Left renal pelvis (tissue), 4 donors: Measurements from ENCODE around the gene BRK1. TPM values are rescaled to one million over a fixed set of nuclear protein-coding genes. Genes with fewer than 3 reads are reported as not detected.
"Not testable (repeated sequence)": the region's sequence is repeated elsewhere in the genome, so short reads cannot be mapped to it uniquely, and the experiment has no call there.

ENCODE experiments used
- DNase-seq, 4 donors: peaks; one replicate each; pipeline ENCODE4 v3.0.0-alpha.2; 2013; ENCODE audit warnings: low read depth in 4 of 4, low spot score in 3 of 4
- polyA plus RNA-seq, 4 donors: library from polyadenylated mRNA; unstranded; fragments of 120-200 nt; gene quantifications; one replicate each; pipeline ENCODE4 v1.2.1, GENCODE V29; 2013; ENCODE audit not compliant: insufficient read length in 4 of 4

BRK1 gene
- polyA plus RNA-seq, 4 donors, result 190 to 208 (median 200) TPM

DNA sequence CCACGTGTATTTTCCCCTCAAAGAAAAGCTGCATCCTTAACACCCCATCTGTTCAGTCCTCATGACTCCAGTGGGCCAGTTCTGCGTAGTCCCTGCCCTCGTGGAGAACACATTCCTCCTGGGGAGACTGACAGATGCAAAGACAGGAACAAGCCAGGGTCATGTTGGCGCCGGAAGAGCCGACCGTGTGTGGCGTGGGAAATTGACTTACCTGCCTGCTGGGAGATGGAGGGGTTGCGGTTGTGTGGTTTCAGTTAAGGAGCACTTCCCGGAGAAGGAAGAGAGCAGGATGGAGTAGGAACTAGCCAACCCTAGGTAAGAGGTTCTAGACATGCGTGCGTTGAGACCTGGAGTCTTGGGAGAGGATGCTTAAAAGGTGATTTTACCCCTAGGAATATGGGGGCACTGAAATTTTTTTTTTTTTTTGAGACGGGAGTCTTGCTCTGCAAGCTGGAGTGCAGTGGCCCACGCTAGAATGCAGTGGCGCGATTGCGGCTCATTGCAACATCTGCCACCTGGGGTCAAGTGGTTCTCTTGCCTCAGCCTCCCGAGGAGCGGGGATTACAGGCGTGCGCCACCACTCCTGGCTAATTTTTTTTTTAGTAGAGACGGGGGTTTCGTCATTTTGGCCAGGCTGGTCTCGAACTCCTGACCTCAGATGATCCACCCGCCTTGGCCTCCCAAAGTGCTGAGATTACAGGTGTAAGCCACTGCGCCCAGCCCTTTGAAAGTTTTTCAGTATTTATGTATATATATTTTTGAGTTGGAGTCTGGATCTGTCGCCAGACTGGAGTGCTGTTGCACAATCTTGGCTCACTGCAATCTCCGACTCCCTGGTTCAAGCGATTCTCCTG is 27.5 kb downstream of the BRK1 start:
- DNase-seq, result no peak

DNA sequence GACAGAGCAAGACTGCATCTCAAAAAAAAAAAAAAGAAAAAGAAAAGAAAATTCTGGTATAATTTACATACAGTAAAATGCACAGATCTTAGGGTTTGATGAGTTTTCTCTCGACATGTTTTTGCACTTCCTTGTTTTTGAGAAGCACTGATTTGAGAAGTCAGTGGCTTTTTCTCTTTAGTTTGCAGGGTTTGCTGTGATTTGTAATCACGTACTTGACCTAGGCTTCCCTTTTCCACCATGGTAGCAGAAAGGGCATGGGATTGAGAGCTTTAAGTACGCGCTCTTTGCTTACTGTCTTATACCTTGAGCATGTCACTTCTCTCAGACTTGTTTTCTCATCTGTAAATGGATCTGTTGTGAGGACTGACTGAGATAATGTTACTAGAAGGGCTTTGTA is 30.2 kb downstream of the BRK1 start:
- DNase-seq, result no peak

DNA sequence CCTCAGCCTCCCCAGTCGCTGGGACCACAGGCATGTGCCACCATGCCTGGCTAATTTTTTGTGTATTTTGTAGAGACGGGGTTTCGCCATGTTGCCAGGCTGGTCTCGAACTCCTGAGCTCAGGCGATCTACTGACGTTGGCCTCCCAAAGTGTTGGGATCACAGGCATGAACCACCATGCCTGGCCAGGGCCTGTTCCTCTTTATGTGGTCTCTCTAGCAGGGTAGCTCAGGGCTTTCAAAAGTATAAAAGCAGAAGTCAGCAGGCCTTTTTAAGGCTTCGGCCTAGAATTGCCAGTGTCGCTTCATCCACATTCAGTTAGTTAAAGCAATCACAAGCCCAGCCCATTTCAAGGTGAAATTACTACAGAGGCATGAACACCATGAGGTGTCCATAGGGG is 33.8 kb downstream of the BRK1 start:
- DNase-seq, result no peak

DNA sequence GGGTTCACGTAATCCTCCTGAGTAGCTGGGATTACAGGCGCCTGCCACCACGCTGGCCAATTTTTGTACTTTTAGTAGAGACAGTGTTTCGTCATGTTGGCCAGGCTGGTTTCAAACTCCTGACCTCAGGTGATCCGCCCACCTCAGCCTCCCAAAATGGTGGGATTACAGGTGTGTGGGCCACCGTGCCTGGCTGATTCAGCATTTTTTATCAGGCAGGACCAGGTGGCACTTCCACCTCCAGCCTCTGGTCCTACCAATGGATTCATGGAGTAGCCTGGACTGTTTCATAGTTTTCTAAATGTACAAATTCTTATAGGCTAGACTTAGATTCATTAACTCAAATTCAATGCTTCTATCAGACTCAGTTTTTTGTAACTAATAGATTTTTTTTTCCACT is 35.5 kb downstream of the BRK1 start:
- DNase-seq, result no peak

DNA sequence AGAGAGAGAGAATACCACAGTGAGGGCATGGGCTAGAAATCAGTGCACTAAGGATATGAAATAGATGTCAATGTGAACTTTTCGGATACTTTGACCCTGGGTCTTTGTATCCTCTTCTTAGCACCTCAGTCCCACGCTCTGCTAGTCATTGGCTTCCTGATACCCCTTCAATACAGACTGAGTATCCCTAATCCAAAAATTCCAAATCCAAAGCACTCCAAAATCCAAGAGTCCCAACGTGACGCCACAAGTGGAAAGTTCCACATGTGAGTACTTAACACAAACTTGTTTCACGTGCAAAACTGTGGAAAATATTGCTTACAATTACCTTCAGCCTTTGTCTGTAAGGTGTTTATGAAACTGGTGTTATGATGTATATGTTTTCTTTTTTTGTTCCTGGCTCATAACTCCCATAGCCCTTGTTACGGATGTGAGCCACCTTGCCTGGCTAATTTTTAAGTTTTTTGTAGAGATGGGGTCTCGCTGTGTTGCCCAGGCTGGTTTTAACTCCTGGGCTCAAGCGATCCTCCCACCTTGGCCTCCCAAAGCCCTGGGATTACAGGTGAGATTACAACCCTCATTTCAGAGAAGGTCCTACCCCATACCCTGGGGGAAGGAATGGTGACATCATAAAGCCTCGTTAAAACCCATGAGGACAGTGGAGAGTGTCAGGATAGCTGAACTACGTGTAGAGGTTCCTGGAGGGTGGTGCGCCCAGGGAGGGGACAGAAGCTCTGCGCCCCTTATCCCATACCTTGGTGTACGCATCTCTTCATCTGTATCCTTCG is 39.1 kb downstream of the BRK1 start:
- DNase-seq, result no peak

DNA sequence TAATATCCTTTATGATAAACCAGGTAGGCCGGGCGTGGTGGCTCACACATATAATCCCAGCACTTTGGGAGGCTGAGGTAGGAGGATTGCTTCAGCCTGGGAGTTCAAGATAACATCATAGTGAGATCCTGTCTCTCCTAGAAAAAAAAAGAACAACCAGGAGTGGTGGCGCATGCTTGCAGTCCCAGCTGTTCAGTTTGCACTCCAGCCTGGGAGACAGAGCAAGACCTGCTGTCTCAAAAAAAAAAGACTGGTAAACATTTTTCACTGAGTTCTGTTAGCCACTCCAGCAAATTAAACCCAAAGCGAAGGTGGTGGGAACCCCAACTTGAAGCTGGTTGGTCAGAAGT is 39.6 kb downstream of the BRK1 start:
- no peak for DNase-seq

DNA sequence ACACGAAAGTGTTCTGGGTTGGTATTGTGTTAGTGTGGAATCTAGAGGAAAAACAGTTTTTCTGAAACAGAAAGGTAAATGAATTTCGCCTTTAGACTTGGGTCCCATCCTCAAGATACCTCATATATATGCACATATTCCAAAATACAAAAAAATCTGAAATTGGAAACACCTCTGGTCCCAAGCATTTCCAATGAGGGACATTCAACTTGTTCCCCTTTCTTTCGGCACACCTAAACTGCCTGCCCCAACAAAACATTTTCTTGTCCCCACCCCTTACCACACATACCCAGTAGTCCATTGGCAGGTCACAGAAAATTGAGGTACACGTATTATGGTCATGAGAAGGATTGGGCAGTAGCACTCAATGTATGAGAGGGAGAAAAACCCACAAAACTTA is 40.2 kb downstream of the BRK1 start:
- no peak for DNase-seq

DNA sequence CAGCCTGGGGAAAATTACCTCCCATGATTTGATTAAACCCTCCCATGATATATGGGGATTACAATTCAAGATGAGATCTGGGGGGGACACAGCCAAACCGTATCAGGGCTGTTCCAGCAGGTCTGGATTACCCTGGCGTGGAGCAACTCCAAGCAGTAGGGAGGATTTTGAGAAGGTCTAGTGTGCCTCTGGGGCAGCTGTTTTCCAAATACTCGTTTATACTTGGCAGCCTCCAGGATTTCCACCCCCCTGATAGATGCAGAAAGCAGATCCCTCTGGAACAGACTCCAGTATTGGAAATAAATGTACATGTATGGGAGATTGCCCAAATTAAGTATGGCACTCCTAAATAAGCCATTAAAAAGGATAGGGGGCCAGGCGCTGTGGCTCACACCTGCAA is 41.6 kb downstream of the BRK1 start:
- DNase-seq, result no peak

DNA sequence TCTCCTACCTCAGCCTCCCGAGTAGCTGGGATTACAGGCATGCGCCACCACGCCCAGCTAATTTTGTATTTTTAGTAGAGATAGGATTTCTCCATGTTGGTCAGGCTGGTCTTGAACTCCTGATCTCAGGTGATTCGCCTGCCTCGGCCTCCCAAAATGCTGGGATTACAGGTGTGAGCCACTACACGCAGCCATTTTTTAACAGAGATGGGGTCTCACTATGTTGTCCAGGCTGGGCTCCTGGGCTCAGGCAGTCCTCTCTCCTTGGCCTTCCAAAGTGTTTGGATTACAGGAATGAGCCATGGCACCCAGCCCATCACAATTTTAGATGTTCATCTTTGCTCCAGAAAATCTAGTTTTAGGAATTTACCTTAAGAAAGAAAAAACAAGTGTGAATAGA is 43.1 kb downstream of the BRK1 start:
- not testable (repeated sequence) for DNase-seq

DNA sequence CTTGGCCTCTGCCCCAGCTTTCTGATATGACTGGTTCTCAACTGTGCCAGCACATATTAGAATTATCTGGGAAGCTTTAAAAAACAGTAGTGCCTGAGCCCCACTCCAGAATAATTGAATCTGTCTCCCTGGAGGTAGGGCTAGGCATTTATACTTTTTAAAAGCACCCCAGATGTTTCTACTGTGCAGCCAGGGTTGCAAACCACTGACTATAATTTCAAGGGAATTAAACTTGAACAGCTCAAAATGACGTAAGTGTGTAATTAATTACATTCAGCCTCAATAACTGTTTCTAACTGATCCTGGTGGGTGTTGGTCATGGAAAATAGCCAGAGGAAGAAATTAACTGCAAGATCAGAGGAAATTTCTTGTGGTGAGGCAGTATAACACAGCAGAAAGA is 44.9 kb downstream of the BRK1 start:
- no peak for DNase-seq

DNA sequence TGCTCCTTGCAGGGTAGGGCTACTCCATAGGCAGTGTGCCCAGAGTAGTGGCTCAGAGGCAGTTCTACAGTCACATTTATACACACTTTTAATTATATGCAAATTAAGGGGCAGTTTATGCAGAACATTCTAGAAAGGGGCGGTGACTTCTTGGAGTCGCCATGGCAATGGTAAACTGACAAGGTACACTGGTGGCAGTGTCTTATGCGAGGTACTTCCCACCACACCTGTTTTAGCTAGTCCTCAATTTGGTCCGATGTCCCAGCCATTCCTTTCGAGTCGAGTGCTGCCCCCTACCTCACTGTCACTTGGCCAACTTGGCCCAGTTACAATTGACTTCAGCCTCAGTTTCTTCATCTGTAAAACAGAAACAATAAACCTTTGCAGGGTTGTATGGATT is 45.5 kb downstream of the BRK1 start:
- DNase-seq, result no peak

DNA sequence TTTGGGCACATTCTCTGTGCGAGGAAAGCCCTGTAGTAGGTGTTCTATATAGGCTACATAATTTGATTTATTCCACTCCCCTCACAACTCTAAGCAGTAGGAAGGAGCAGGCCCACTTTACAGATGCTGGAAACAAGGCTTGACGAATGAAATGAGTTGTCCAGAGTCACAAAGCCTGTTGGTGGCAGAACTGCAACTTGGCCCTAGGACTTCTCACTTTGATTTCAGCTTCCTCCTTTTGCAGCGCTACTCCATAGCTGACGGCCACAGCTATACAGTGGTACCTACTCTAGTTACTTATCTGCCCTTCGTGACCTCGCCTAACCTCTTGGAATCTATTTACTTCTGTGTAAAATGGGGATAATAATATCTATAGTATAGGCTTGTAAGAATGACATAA is 46.7 kb downstream of the BRK1 start:
- no peak for DNase-seq

DNA sequence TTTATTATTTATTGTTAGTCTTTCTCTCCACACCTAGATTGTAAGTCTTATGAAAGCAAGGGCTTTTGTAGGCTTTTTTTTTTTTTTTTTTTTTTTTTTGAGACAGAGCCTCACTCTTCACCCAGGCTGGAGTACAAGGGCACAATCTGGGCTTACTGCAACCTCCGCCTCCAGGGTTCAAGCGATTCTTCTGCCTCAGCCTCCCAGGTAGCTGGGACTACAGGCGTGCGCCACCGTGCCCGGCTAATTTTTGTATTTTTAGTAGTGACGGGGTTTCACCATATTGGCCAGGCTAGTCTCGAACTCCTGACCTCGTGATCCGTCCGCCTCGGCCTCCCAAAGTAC is 48.7 kb downstream of the BRK1 start:
- DNase-seq, result not testable (repeated sequence)

DNA sequence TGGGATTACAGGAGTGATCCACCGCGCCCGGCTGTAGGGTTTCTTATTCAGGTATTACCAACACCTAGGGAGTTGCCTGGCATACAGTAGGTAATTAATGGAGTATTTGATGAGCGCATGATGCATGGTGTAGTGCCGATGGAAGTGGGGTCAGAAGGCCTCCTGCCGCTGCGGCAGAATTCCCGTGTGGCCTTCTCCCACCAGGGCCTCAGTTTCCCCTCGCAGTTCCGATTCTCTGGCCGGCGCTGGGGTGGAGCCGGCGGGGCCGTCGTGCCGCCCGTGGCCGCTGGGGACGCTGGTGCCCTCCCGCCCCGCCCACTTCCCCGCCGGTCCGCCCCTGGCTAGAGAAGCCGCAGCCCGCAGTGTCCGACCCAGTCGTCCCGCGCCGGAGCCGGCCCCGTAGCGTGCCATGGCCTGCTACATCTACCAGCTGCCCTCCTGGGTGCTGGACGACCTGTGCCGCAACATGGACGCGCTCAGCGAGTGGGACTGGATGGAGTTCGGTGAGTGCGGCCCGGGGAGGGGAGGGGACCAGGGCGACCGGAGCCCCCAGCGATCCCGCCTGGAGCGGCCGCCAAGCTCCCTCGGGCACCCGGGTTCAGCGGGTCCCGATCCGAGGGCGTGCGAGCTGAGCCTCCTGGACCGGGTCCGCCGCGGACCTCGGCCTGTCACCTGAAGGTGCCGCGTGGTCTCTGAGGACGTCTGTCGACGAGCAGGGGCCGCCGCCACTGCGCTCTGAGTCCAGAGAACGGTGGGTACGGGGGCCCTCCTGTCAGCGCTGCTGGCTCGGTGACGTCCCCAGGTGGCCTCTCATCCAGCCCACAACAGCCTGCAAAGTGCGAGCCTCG is 49.3 kb downstream of the BRK1 start, which contains the start of gene IRAK2:
TSS of gene IRAK2 (plus strand) at position 374 of the 848 bp plus-strand sequence. CDS start at position 410, 36 bp downstream.
- DNase-seq, result no peak

DNA sequence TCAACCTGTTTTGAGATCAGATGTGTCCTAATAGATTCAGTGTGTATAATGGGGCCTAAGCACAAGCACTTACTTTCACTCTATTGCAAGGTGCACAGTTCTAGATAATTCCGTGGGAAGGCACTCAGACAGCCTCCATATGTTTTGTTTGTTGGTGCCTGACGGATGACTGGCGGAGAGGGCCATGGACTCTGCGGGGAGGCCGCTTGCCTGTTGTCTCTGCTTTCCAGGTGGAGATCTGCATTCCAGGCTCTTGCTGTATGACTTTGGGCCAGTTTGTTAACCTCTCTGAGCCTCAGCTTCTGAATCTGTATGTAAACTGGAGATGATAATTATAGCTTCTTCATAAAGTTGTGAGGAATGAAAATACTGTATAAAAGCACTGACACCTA is 50.7 kb downstream of the BRK1 start:
- DNase-seq, result no peak

DNA sequence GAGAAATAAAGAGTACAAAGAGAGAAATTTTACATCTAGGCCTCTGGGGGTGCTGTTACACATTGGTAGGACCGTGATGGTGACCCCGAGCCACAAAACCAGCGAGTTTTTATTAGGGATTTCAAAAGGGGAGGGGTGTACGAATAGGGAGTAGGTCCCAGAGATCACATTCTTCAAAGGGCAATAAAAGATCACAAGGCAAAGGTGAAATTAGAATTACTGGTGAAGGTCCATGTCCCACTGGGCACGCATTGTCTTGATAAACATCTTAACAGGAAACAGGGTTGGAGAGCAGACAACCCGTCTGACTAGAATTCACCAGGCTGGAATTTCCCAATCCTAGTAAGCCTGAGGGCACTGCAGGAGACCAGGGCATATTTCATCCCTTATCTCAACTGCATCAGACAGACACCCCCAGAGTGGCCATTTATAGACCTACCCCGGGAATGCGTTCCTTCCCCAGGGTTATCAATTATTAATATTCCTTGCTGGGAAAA is 53.6 kb downstream of the BRK1 start:
- DNase-seq, result no peak

DNA sequence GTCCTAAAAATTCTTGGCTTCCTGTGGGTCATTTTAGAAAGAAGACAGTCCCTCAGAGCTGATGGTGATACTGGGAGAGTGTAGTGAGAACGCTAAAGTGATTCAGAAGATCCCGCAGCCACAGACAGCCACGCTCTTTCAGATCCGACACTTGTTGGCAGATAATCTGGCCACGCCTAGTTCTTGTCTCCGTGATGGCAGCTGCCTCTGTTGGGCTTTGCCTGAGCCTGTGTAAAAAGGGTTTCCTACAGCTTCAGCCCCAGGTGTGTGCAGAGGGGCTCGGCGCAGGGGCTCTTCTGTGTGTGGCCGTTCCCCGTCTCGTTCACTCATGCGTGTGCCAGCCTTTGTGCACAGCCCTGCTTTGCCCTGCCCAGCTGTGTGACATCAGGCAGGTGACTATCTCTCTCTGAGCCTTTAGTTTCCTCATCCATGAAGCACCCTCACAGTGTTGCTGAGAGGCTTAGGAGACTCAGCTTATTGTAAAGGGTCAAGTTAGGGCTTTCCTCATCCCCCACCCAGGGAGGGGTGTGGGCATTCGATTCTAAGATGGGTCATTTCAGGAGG is 55.5 kb downstream of the BRK1 start:
- no peak for DNase-seq

DNA sequence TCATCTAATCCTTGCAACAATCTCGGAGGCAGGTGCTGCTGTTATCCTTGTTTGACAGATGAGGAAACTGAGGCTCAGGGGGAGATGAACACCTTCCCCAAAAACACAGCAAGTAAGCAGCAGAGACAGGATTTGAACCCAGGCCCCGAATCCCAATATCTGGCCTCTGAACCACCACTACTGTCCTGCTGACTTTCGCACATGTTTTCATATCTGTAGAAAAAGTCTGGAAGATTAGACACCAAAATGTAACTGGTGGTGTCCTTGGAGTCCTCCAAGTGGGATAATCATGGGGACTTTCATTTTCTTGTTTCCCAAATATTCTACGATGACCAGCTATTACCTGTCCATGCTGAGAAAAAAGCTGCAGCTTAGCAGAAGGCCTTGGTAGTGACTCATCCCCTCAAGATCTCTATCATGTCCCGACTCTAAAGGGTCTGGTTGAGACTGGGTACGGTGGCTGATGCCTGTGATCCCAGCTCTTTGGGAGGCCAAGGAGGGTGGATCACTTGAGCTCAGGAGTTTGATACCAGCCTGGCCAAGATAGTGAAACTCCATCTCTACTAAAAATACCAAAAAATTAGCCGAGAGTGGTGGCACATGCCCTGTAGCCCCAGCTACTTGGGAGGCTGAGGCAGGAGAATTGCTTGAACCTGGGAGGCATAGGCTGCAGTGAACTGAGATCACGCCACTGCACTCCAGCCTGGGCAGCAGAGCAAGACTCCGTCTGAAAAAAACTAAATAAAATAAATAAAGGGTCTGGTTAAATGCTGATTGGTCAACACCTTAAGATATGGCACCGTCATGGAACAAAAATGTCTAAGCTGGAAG is 57.8 kb downstream of the BRK1 start:
- no peak for DNase-seq

DNA sequence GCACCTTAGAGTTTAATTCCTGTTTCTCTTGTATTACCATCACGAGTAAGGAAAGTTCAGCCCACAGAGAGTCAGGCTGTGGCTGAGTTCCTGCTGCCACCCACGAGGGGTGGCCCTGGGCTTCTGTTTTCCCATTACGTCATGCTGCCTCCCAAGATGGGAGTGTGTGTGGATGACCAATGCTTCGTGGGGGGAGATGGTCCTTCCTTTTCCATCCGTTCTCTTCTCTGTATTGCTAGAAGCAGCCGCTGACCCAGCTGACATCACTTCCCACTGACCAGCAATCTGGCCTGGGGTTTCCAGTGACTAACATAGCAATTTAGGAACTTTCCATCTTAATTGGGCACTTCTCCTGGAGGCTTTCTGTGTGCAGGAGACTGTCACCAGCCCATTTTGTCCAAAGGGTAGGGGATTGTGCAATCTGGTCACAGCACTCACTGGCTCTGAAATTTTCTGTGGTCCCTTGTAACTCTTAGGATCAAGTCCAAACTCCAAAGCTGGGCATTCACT is 58.5 kb downstream of the BRK1 start:
- no peak for DNase-seq

DNA sequence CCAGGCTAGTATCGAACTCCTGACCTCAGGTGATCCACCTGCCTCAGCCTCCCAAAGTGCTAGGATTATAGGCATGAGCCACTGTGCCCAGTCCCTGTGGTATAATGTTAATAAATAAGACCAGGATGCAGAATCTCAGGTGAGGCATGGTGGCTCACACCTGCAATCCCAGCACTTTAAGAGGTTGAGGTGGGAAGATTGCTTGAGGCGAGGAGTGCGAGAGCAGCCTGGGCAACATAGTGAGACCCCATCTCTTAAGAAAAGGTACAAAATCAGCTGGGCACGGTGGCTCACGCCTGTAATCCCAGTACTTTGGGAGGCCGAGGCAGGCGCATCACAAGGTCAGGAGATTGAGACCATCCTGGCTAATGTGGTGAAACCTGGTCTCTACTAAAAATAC is 59.9 kb downstream of the BRK1 start:
- not testable (repeated sequence) for DNase-seq
